GM12878 (cell line): ENCODE results near the gene MALRD1. TPM values are rescaled to one million over a fixed set of nuclear protein-coding genes. Genes with fewer than 3 reads are reported as not detected.
A peak's percentile ranks its signal among the peaks of the same experiment; 100 is the strongest.

Experiments
- ATAC-seq: fragments of 200-7000 bp; cut with Tn5 transposase; 3 replicates; pipeline ENCODE4 v1.9.1; 2020; ENCODE audit warnings: mild to moderate bottlenecking, moderate library complexity
- BruUV-seq: library from RNA; stranded (reverse); fragments of 400-500 nt; replicated peaks from 2 replicates; lab custom pipeline; 2021; lab: Mats Ljungman, UMichigan
- CTCF ChIA-PET: fragments of 300-600 bp; sonication (Branson Sonifier 250); formaldehyde crosslinking; extraction: SDS; loops from one replicate; lab custom pipeline; 2021; ENCODE audit warnings: inconsistent platforms; lab: Yijun Ruan, JAX
- POLR2A ChIA-PET: fragments of 350-600 bp; formaldehyde crosslinking; extraction: SDS; loops from one replicate; lab custom pipeline; 2021; ENCODE audit warnings: inconsistent platforms; lab: Charles Lee
- RAD21 ChIA-PET: fragments of 300-600 bp; sonication (Branson Sonifier 250); formaldehyde crosslinking; loops from one replicate; lab custom pipeline; 2023; ENCODE audit warnings: antibody characterized with exemption; ENCODE audit not compliant: unreplicated experiment; lab: Charles Lee
- SMC1A ChIA-PET: fragments of 300-600 bp; sonication (Branson Sonifier 250); formaldehyde crosslinking; loops from one replicate; lab custom pipeline; 2023; ENCODE audit not compliant: unreplicated experiment, uncharacterized antibody; lab: Charles Lee
- DNase-seq: peaks from one replicate; pipeline ENCODE4 v3.0.0-alpha.2; 2011; ENCODE audit warnings: low read depth, low spot score
- FAIRE-seq: peaks from 3 replicates; lab custom pipeline; 2011; peaks lifted over from hg19 to GRCh38; lab: Jason Lieb, UNC
- H2AFZ ChIP-seq: 2 replicates; pipeline ENCODE4 v1.6.0; 2011; ENCODE audit warnings: low read depth, low read length, control low read depth; ENCODE audit not compliant: control insufficient read depth
- H3K27ac ChIP-seq: 2 replicates; pipeline ENCODE4 v1.5.1; 2011; ENCODE audit warnings: control low read depth; ENCODE audit not compliant: control insufficient read depth, insufficient read depth
- H3K27me3 ChIP-seq, 2 experiments: replicated peaks in 1 of 2; 2 replicates each; pipeline versions ENCODE4 v1.6.0 to v1.6.1; 2011; ENCODE audit warnings: low read length in 1 of 2; ENCODE audit not compliant: control insufficient read depth in 2 of 2, insufficient read depth in 2 of 2
- H3K36me3 ChIP-seq, 2 experiments: 2 replicates each; pipeline ENCODE4 v1.5.1; 2011; ENCODE audit warnings: low read length in 1 of 2; ENCODE audit not compliant: control insufficient read depth in 2 of 2, insufficient read depth in 2 of 2
- H3K4me1 ChIP-seq: 2 replicates; pipeline ENCODE4 v1.6.1; 2011; ENCODE audit warnings: mild to moderate bottlenecking, low read length, moderate library complexity, mixed read lengths; ENCODE audit not compliant: control insufficient read depth, insufficient read depth
- H3K4me2 ChIP-seq: 2 replicates; pipeline ENCODE4 v1.6.0; 2011; ENCODE audit warnings: control low read depth; ENCODE audit not compliant: control insufficient read depth, insufficient read depth
- H3K4me3 ChIP-seq: fragments of 200-600 bp; sonication (generic); 2 replicates; pipeline ENCODE4 v1.5.1; 2016
- H3K79me2 ChIP-seq: 2 replicates; pipeline ENCODE4 v1.6.0; 2011; ENCODE audit warnings: low read length; ENCODE audit not compliant: control insufficient read depth, insufficient read depth
- H3K9ac ChIP-seq: 2 replicates; pipeline ENCODE4 v1.8.0; 2011; ENCODE audit warnings: low read length, control low read depth, mixed read lengths; ENCODE audit not compliant: control insufficient read depth, insufficient read depth
- H3K9me3 ChIP-seq: replicated peaks from 3 replicates; pipeline ENCODE4 v1.5.1; 2011; ENCODE audit warnings: mild to moderate bottlenecking, low read length; ENCODE audit not compliant: control insufficient read depth, insufficient read depth
- H4K20me1 ChIP-seq: 2 replicates; pipeline ENCODE4 v1.6.0; 2011; ENCODE audit not compliant: control insufficient read depth, insufficient read depth
- ASH2L ChIP-seq: fragments of 300-600, 200-600 bp; sonication (generic); IDR thresholded peaks from 2 replicates; pipeline ENCODE4 v1.6.1; 2017; ENCODE audit warnings: low read depth, mild to moderate bottlenecking, borderline replicate concordance
- BMI1 ChIP-seq: fragments of 450-650 bp; IDR thresholded peaks from 2 replicates; pipeline ENCODE4 v1.6.1; 2016; ENCODE audit warnings: mild to moderate bottlenecking, moderate library complexity, borderline replicate concordance
- EED ChIP-seq: sonication (generic); IDR thresholded peaks from 2 replicates; pipeline ENCODE4 v1.6.1; 2016; ENCODE audit warnings: antibody characterized with exemption, low read depth
- IKZF1 ChIP-seq: fragments of 450-650 bp; conservative IDR thresholded peaks from 2 replicates; pipeline ENCODE4 v1.6.1; 2017; ENCODE audit warnings: antibody characterized with exemption, mild to moderate bottlenecking
- IKZF2 ChIP-seq, 2 experiments: fragments of 450-650 bp; IDR thresholded peaks; 2 replicates each; pipeline ENCODE4 v1.6.1; 2017; ENCODE audit warnings: mild to moderate bottlenecking in 2 of 2, moderate library complexity in 2 of 2
- IRF3 ChIP-seq: fragments of 450-650 bp; IDR thresholded peaks from 2 replicates; pipeline ENCODE4 v1.6.1; 2014; ENCODE audit warnings: mild to moderate bottlenecking
- IRF5 ChIP-seq: fragments of 450-650 bp; IDR thresholded peaks from 2 replicates; pipeline ENCODE4 v1.6.1; 2017; ENCODE audit warnings: borderline replicate concordance
- KLF5 ChIP-seq: fragments of 450-650 bp; IDR thresholded peaks from 2 replicates; pipeline ENCODE4 v1.6.1; 2014; ENCODE audit warnings: mild to moderate bottlenecking; ENCODE audit not compliant: partially characterized antibody
- NRF1 ChIP-seq: conservative IDR thresholded peaks from 2 replicates; pipeline ENCODE4 v1.6.1; 2011; ENCODE audit warnings: mild to moderate bottlenecking, low read depth, low read length, improper control_type of control experiment
- PAX8 ChIP-seq: fragments of 450-650 bp; IDR thresholded peaks from 2 replicates; pipeline ENCODE4 v1.6.1; 2017; ENCODE audit warnings: mild to moderate bottlenecking, moderate library complexity
- RBBP5 ChIP-seq: fragments of 200-600 bp; sonication (generic); conservative IDR thresholded peaks from 2 replicates; pipeline ENCODE4 v1.6.1; 2016
- RCOR1 ChIP-seq: conservative IDR thresholded peaks from 2 replicates; pipeline ENCODE4 v1.6.1; 2012; ENCODE audit warnings: low read depth, low read length, improper control_type of control experiment
- SP1 ChIP-seq: IDR thresholded peaks from one replicate; pipeline ENCODE4 v1.6.1; 2011; ENCODE audit warnings: low read depth, low read length
- STAT1 ChIP-seq: fragments of 450-650 bp; conservative IDR thresholded peaks from 2 replicates; pipeline ENCODE4 v1.6.1; 2014; ENCODE audit warnings: antibody characterized with exemption, mild to moderate bottlenecking
- TAF1 ChIP-seq: IDR thresholded peaks from 2 replicates; pipeline ENCODE4 v1.6.1; 2011; ENCODE audit warnings: mild to moderate bottlenecking, low read depth, low read length, borderline replicate concordance
- TCF7 ChIP-seq: IDR thresholded peaks from 2 replicates; pipeline ENCODE4 v1.6.1; 2014; ENCODE audit warnings: antibody characterized with exemption, borderline replicate concordance
- WGBS: methylation state at CpG from one replicate; pipeline ENCODE4 v1.1.6; 2016; ENCODE audit warnings: low lambda C conversion rate; ENCODE audit not compliant: insufficient replicate concordance, insufficient coverage; ENCODE audit errors: missing lambda C conversion rate; 5-methylcytosine and 5-hydroxymethylcytosine counted together
- in situ Hi-C: fragments of 300-500 bp; cut with MboI; formaldehyde crosslinking; loops from 9 replicates; pipeline ENCODE4 v1.14.3; 2018; ENCODE audit warnings: mixed read lengths
- intact Hi-C: fragments of 100-400 bp; cut with micrococcal nuclease; formaldehyde crosslinking; loops from one replicate; pipeline ENCODE4 v1.14.2; 2022; ENCODE audit not compliant: unreplicated experiment
- polyA plus RNA-seq, 11 experiments: library from polyadenylated mRNA; depleted of rRNA in 4 of 11; unstranded in 6 of 11; stranded (reverse) in 5 of 11; fragments of >200 nt; fragmentation: Nextera tagmentation in 4 of 11; fragmentation: Illumina TruSeq in 1 of 11; extraction: Ambion mirVana in 4 of 11; extraction: Trizol in 1 of 11; gene quantifications; 1 replicate in 1 of 11; 2 replicates in 10 of 11; pipeline versions ENCODE4 v1.2.1 to v1.2.3, GENCODE V29; 2011 to 2016; ENCODE audit warnings: inconsistent platforms in 2 of 11, missing spikeins in 2 of 11, low read depth in 1 of 11
- total RNA-seq, 4 experiments: library from RNA; depleted of rRNA in 3 of 4; stranded (reverse); fragments of >200 nt in 3 of 4; fragmentation: Illumina TruSeq in 1 of 4; extraction: Trizol in 1 of 4; gene quantifications; 2 replicates each; pipeline versions ENCODE4 v1.2.1 to v1.2.3, GENCODE V29; 2013 to 2021

MALRD1 gene
- total and polyA plus RNA-seq, 10 of the 15 experiments (the other 5 are each of a cell fraction or from before 2014, with no cell fraction given), result 0.12 to 6.6 (median 0.26) TPM; not detected in 2

GRCh38 chr10:19169684-19170083, 121.1 kb downstream of the MALRD1 start:
- no peaks in the 10 kb centered on the region for H3K79me2 ChIP-seq
- H3K36me3 ChIP-seq, result no peaks in the 10 kb centered on the region
- ATAC-seq (peak; percentile 44; the same call in 2 of the 3 replicates), FAIRE-seq (no peak), DNase-seq (no peak)
- no peak overlapping the region for H3K27ac ChIP-seq
- H2AFZ ChIP-seq, result no peak overlapping the region
- H4K20me1 ChIP-seq, result no peaks in the 10 kb centered on the region
- ChIA-PET RAD21 (interaction anchor here (0.7 to 2.0 kb wide), 5 partner anchors 15 to 76 kb away, joined by 3 to 7 read pairs (median 4); no protein-coding TSS in a partner anchor), POLR2A (interaction anchor here (0.8 kb wide), 1 partner anchor 15 kb away, joined by 4 read pairs; no protein-coding TSS in a partner anchor), SMC1A (interaction anchor here (1.1 to 2.7 kb wide), 9 partner anchors 9 to 49 kb away, joined by 3 to 14 read pairs (median 4); no protein-coding TSS in a partner anchor), CTCF (interaction anchor here (0.7 to 2.3 kb wide), 5 partner anchors 11 to 43 kb away, joined by 3 to 9 read pairs (median 3); no protein-coding TSS in a partner anchor)
- TF ChIP-seq PAX8 (no peak), TAF1 (no peak), IRF3 (no peak), STAT1 (no peak), KLF5 (no peak), RCOR1 (no peak), IRF5 (no peak), NRF1 (no peak), TCF7 (no peak), IKZF2 (IDR thresholded peaks at IDR 0.05) (no peak), BMI1 (no peak), EED (no peak), IKZF1 (no peak), RBBP5 (no peak), ASH2L (no peak), SP1 (no peak)
- no peak overlapping the region for H3K4me3 ChIP-seq
- H3K4me2 ChIP-seq, result no peak overlapping the region
- in situ Hi-C loops (no loop called here), intact Hi-C loops (no loop called here)
- WGBS, result 0% methylated on average over 2 of the region's 2 CpGs
- H3K27me3 ChIP-seq, result no peaks in the 10 kb centered on the region
- H3K9ac ChIP-seq, result no peak overlapping the region
- H3K9me3 ChIP-seq, result no peaks in the 10 kb centered on the region
- no TSS peak for BruUV-seq
- no peaks in the 10 kb centered on the region for H3K4me1 ChIP-seq
